A673 (cell line): ENCODE measurements around the gene BGN. TPM values are rescaled to one million over a fixed set of nuclear protein-coding genes. Genes with fewer than 3 reads are reported as not detected.

Experiments used
- BruUV-seq: library from RNA; stranded (reverse); fragments of 400-500 nt; replicated peaks from 2 replicates; lab custom pipeline; 2021; lab: Mats Ljungman, UMichigan
- CTCF ChIA-PET: fragments of 300-600 bp; sonication (Branson Sonifier 250); formaldehyde crosslinking; loops from one replicate; lab custom pipeline; 2022; ENCODE audit warnings: antibody characterized with exemption; lab: Charles Lee
- POLR2A ChIA-PET: fragments of 300-600 bp; sonication (Branson Sonifier 250); formaldehyde crosslinking; loops from one replicate; lab custom pipeline; 2022; ENCODE audit warnings: antibody characterized with exemption; ENCODE audit not compliant: low non-redundant PET; lab: Charles Lee
- DNase-seq: peaks from one replicate; pipeline ENCODE4 v3.0.0-alpha.2; 2015; ENCODE audit warnings: low spot score
- H3K27ac ChIP-seq: fragments of 200-600 bp; sonication (generic); 2 replicates; pipeline ENCODE4 v1.5.1; 2016; ENCODE audit warnings: mixed run types, low read depth, mild to moderate bottlenecking, mixed read lengths, antibody characterized with exemption, low read length; ENCODE audit not compliant: poor library complexity, severe bottlenecking
- H3K27me3 ChIP-seq: fragments of 200-600 bp; sonication (generic); replicated peaks from 2 replicates; pipeline ENCODE4 v1.6.1; 2017; ENCODE audit warnings: mixed run types, low read depth, mild to moderate bottlenecking, mixed read lengths, antibody characterized with exemption, low read length; ENCODE audit not compliant: insufficient read depth, poor library complexity
- H3K36me3 ChIP-seq: fragments of 200-600 bp; sonication (generic); 2 replicates; pipeline ENCODE4 v1.6.1; 2016; ENCODE audit warnings: mixed run types, mild to moderate bottlenecking, mixed read lengths, antibody characterized with exemption, low read length; ENCODE audit not compliant: insufficient read depth, poor library complexity, severe bottlenecking
- H3K4me1 ChIP-seq: fragments of 200-600 bp; sonication (generic); 2 replicates; pipeline ENCODE4 v1.6.1; 2017; ENCODE audit warnings: mixed run types, mild to moderate bottlenecking, mixed read lengths, antibody characterized with exemption, low read length; ENCODE audit not compliant: insufficient read depth, poor library complexity, severe bottlenecking
- H3K4me3 ChIP-seq: fragments of 200-600 bp; sonication (generic); 2 replicates; pipeline ENCODE4 v1.5.1; 2016; ENCODE audit warnings: low read depth, mixed run types, mild to moderate bottlenecking, mixed read lengths, low read length; ENCODE audit not compliant: poor library complexity, severe bottlenecking
- H3K9me3 ChIP-seq: fragments of 200-600 bp; sonication (generic); 2 replicates; pipeline ENCODE4 v1.6.1; 2016; ENCODE audit warnings: mixed run types, low read depth, mild to moderate bottlenecking, mixed read lengths, antibody characterized with exemption, low read length; ENCODE audit not compliant: poor library complexity, severe bottlenecking
- CTCF ChIP-seq: fragments of 300-800, 200-600 bp; sonication (generic); conservative IDR thresholded peaks from 2 replicates; pipeline ENCODE4 v1.5.1; 2017; ENCODE audit warnings: low read depth, mild to moderate bottlenecking, antibody characterized with exemption, low read length, moderate library complexity, mixed read lengths
- EZH2 ChIP-seq: fragments of 200-600 bp; sonication (generic); IDR thresholded peaks from 2 replicates; pipeline ENCODE4 v1.6.1; 2017; ENCODE audit warnings: borderline replicate concordance, low read depth, mild to moderate bottlenecking, mixed read lengths, antibody characterized with exemption, low read length; ENCODE audit not compliant: poor library complexity, severe bottlenecking
- intact Hi-C: fragments of 100-400 bp; cut with micrococcal nuclease; formaldehyde crosslinking; loops from one replicate; pipeline ENCODE4 v1.10.0; 2022; ENCODE audit not compliant: unreplicated experiment
- total RNA-seq: library from RNA; stranded (reverse); gene quantifications from 2 replicates; pipeline ENCODE4 v1.2.3, GENCODE V29; 2021

BGN gene
- total RNA-seq, 1 experiment from 2014 or later: 51.8 TPM

- POLR2A ChIA-PET: no interaction called here
- no peak for DNase-seq
- Histone ChIP-seq H3K4me3 (no peak overlapping the region), H3K4me1 (peaks cover 31% of the 10 kb centered on the region), H3K36me3 (no peaks in the 10 kb centered on the region), H3K9me3 (no peaks in the 10 kb centered on the region), H3K27me3 (no peaks in the 10 kb centered on the region), H3K27ac (peak overlapping the region; percentile 71)
- CTCF ChIA-PET: no interaction called here
- BruUV-seq: no TSS peak
- TF ChIP-seq EZH2 (no peak), CTCF (no peak)
- intact Hi-C loops: no loop called here
Measured at GRCh38 chrX:153477901-153478300, 16.9 kb upstream of the BGN start.

- no TSS peak for BruUV-seq
- H3K4me1 ChIP-seq: peaks cover 31% of the 10 kb centered on the region
- ChIA-PET CTCF (no interaction called here), POLR2A (no interaction called here)
- H3K27me3 ChIP-seq: no peaks in the 10 kb centered on the region
- no peaks in the 10 kb centered on the region for H3K36me3 ChIP-seq
- H3K27ac ChIP-seq: no peak overlapping the region
- TF ChIP-seq EZH2: no peak
- TF ChIP-seq CTCF: no peak
- intact Hi-C loops: no loop called here
- no peak overlapping the region for H3K4me3 ChIP-seq
- H3K9me3 ChIP-seq: no peaks in the 10 kb centered on the region
- no peak for DNase-seq
Measured at GRCh38 chrX:153478746-153479145, 16.0 kb upstream of the BGN start.

- Histone ChIP-seq H3K9me3 (no peaks in the 10 kb centered on the region), H3K36me3 (no peaks in the 10 kb centered on the region), H3K4me3 (no peak overlapping the region), H3K27me3 (no peaks in the 10 kb centered on the region), H3K27ac (no peak overlapping the region), H3K4me1 (peaks cover 22% of the 10 kb centered on the region)
- DNase-seq: no peak
- no TSS peak for BruUV-seq
- CTCF ChIA-PET: interaction anchor here (0.6 kb wide), 2 partner anchors 11 to 522 kb away, joined by 3 to 4 read pairs; no protein-coding TSS in a partner anchor
- no peak for TF ChIP-seq EZH2
- TF ChIP-seq CTCF: no peak
- intact Hi-C loops: no loop called here
- POLR2A ChIA-PET: no interaction called here
Measured at GRCh38 chrX:153481043-153481442, 13.7 kb upstream of the BGN start.
